HAP-1 (cell line): ENCODE measurements around the gene LYAR.
A peak's percentile ranks its signal among the peaks of the same experiment; 100 is the strongest.

Source experiments
- DNase-seq, 2 experiments: peaks; one replicate each; pipeline ENCODE4 v3.0.0-alpha.2; 2016 to 2020; ENCODE audit warnings: low spot score in 2 of 2
- H3K27me3 ChIP-seq: fragments of 250-450 bp; sonication (Bioruptor Pico); 2 replicates; pipeline ENCODE4 v1.5.1; 2020; ENCODE audit warnings: low read depth, mild to moderate bottlenecking, moderate library complexity
- H3K36me3 ChIP-seq: fragments of 250-450 bp; sonication (Bioruptor Pico); replicated peaks from 2 replicates; pipeline ENCODE4 v1.5.1; 2020; ENCODE audit warnings: mild to moderate bottlenecking
- H3K4me1 ChIP-seq: fragments of 250-450 bp; sonication (Bioruptor Pico); 2 replicates; pipeline ENCODE4 v1.5.1; 2020; ENCODE audit warnings: mild to moderate bottlenecking
- H3K4me3 ChIP-seq: fragments of 250-450 bp; sonication (Bioruptor Pico); 2 replicates; pipeline ENCODE4 v1.5.1; 2020; ENCODE audit warnings: mild to moderate bottlenecking, moderate library complexity
- H3K9me3 ChIP-seq: fragments of 250-450 bp; sonication (Bioruptor Pico); 2 replicates; pipeline ENCODE4 v1.5.1; 2020; ENCODE audit warnings: mild to moderate bottlenecking, moderate library complexity
- in situ Hi-C: fragments of 300-500 bp; cut with MboI; formaldehyde crosslinking; loops from 3 replicates; pipeline ENCODE4 v1.14.3; 2020; ENCODE audit warnings: low sequenced_read_pairs, inconsistent platforms, mixed read lengths

LYAR gene

GRCh38 chr4:4299006-4299405 is 9.1 kb upstream of the LYAR start:
- Histone ChIP-seq H3K4me3 (no peak overlapping the region), H3K36me3 (peaks cover 6% of the 10 kb centered on the region), H3K4me1 (no peaks in the 10 kb centered on the region), H3K9me3 (peaks cover 3% of the 10 kb centered on the region; the same call in 1 of the 2 replicates), H3K27me3 (no peaks in the 10 kb centered on the region)
- no peak for DNase-seq
- in situ Hi-C loops = no loop called here

- peaks cover 3% of the 10 kb centered on the region; the same call in 1 of the 2 replicates for H3K9me3 ChIP-seq
- H3K4me1 ChIP-seq = peaks cover 4% of the 10 kb centered on the region; the same call in 1 of the 2 replicates
- H3K4me3 ChIP-seq = no peak overlapping the region
- H3K36me3 ChIP-seq = no peaks in the 10 kb centered on the region
- in situ Hi-C loops = no loop called here
- no peaks in the 10 kb centered on the region for H3K27me3 ChIP-seq
- no peak for DNase-seq
Measured at GRCh38 chr4:4296283-4296846, 6.4 kb upstream of the LYAR start.

- in situ Hi-C loops = no loop called here
- H3K9me3 ChIP-seq = peaks cover 3% of the 10 kb centered on the region; the same call in 1 of the 2 replicates
- no peaks in the 10 kb centered on the region for H3K27me3 ChIP-seq
Measured at GRCh38 chr4:4293279-4293678, 3.3 kb upstream of the LYAR start.

GRCh38 chr4:4289597-4289940 is 385 bp downstream of the LYAR start:
- H3K9me3 ChIP-seq = no peaks in the 10 kb centered on the region
- no peak for DNase-seq
- peak overlapping the region; percentile 94 for H3K4me3 ChIP-seq
- peaks cover 15% of the 10 kb centered on the region for H3K4me1 ChIP-seq
- peaks cover 29% of the 10 kb centered on the region for H3K36me3 ChIP-seq
- no peaks in the 10 kb centered on the region for H3K27me3 ChIP-seq
- in situ Hi-C loops = no loop called here

More at GRCh38 chr4:4293279-4293678, 3.3 kb upstream of the LYAR start:
- Histone ChIP-seq H3K4me1 (peaks cover 12% of the 10 kb centered on the region), H3K4me3 (no peak overlapping the region), H3K36me3 (peaks cover 4% of the 10 kb centered on the region)
- DNase-seq = no peak

GRCh38 chr4:4289055-4289454 is 899 bp downstream of the LYAR start:
- Histone ChIP-seq H3K4me3 (peak overlapping the region; percentile 94), H3K27me3 (no peaks in the 10 kb centered on the region), H3K9me3 (no peaks in the 10 kb centered on the region), H3K4me1 (peaks cover 15% of the 10 kb centered on the region), H3K36me3 (peaks cover 34% of the 10 kb centered on the region)
- in situ Hi-C loops = no loop called here
- no peak for DNase-seq

GRCh38 chr4:4288098-4288497 is 1.9 kb downstream of the LYAR start:
- no peak for DNase-seq
- Histone ChIP-seq H3K36me3 (peaks cover 44% of the 10 kb centered on the region), H3K9me3 (no peaks in the 10 kb centered on the region), H3K4me1 (peaks cover 15% of the 10 kb centered on the region), H3K4me3 (no peak overlapping the region), H3K27me3 (no peaks in the 10 kb centered on the region)
- in situ Hi-C loops = no loop called here

GRCh38 chr4:4284827-4285618 is 4.9 kb downstream of the LYAR start:
- Histone ChIP-seq H3K27me3 (no peaks in the 10 kb centered on the region), H3K36me3 (peaks cover 72% of the 10 kb centered on the region), H3K4me1 (peaks cover 7% of the 10 kb centered on the region), H3K9me3 (no peaks in the 10 kb centered on the region), H3K4me3 (no peak overlapping the region)
- in situ Hi-C loops = no loop called here
- peak in 1 of 2 experiments; percentile 29 for DNase-seq

- Histone ChIP-seq H3K4me3 (no peak overlapping the region), H3K36me3 (peaks cover 90% of the 10 kb centered on the region), H3K9me3 (no peaks in the 10 kb centered on the region), H3K4me1 (no peaks in the 10 kb centered on the region), H3K27me3 (no peaks in the 10 kb centered on the region)
- no peak for DNase-seq
- in situ Hi-C loops = no loop called here
Measured at GRCh38 chr4:4281787-4282186, 8.2 kb downstream of the LYAR start.

GRCh38 chr4:4277531-4277930 is 12.4 kb downstream of the LYAR start:
- no peak overlapping the region for H3K4me3 ChIP-seq
- H3K36me3 ChIP-seq = peaks cover 90% of the 10 kb centered on the region
- no peaks in the 10 kb centered on the region for H3K4me1 ChIP-seq
- no peaks in the 10 kb centered on the region for H3K27me3 ChIP-seq
- DNase-seq = no peak
- no peaks in the 10 kb centered on the region for H3K9me3 ChIP-seq
- in situ Hi-C loops = no loop called here

GRCh38 chr4:4274226-4274625 is 15.7 kb downstream of the LYAR start:
- DNase-seq = no peak
- Histone ChIP-seq H3K4me1 (no peaks in the 10 kb centered on the region), H3K36me3 (peaks cover 77% of the 10 kb centered on the region), H3K9me3 (no peaks in the 10 kb centered on the region), H3K27me3 (no peaks in the 10 kb centered on the region), H3K4me3 (no peak overlapping the region)
- in situ Hi-C loops = no loop called here

- Histone ChIP-seq H3K36me3 (peaks cover 78% of the 10 kb centered on the region), H3K9me3 (no peaks in the 10 kb centered on the region), H3K27me3 (no peaks in the 10 kb centered on the region), H3K4me3 (no peak overlapping the region), H3K4me1 (no peaks in the 10 kb centered on the region)
- DNase-seq = peak in 1 of 2 experiments; percentile 29
- in situ Hi-C loops = no loop called here
Measured at GRCh38 chr4:4271912-4272311, 18.0 kb downstream of the LYAR start.

- Histone ChIP-seq H3K9me3 (no peaks in the 10 kb centered on the region), H3K4me1 (no peaks in the 10 kb centered on the region), H3K27me3 (no peaks in the 10 kb centered on the region), H3K4me3 (no peak overlapping the region), H3K36me3 (peaks cover 66% of the 10 kb centered on the region)
- in situ Hi-C loops = no loop called here
- DNase-seq = no peak
Measured at GRCh38 chr4:4270529-4270928, 19.4 kb downstream of the LYAR start.

GRCh38 chr4:4269856-4270255 is 20.1 kb downstream of the LYAR start:
- Histone ChIP-seq H3K27me3 (no peaks in the 10 kb centered on the region), H3K36me3 (peaks cover 60% of the 10 kb centered on the region), H3K9me3 (no peaks in the 10 kb centered on the region), H3K4me3 (no peak overlapping the region), H3K4me1 (no peaks in the 10 kb centered on the region)
- DNase-seq = no peak
- in situ Hi-C loops = no loop called here

GRCh38 chr4:4269331-4269731 is 20.6 kb downstream of the LYAR start:
- Histone ChIP-seq H3K27me3 (no peaks in the 10 kb centered on the region), H3K9me3 (no peaks in the 10 kb centered on the region), H3K4me1 (no peaks in the 10 kb centered on the region), H3K4me3 (no peak overlapping the region), H3K36me3 (peaks cover 54% of the 10 kb centered on the region)
- in situ Hi-C loops = no loop called here
- no peak for DNase-seq
